Activated naive CD8-positive, alpha-beta T cell treated with anti-CD3 and anti-CD28 coated beads for 36 hours (primary cell): ENCODE data around the gene SLC39A7. TPM values are rescaled to one million over a fixed set of nuclear protein-coding genes. Genes with fewer than 3 reads are reported as not detected.

Experiments
- DNase-seq: peaks from one replicate; pipeline ENCODE4 v3.0.0; 2021
- H3K27ac Mint-ChIP-seq: one replicate; pipeline ENCODE4 v1.8.0; 2022; ENCODE audit warnings: mild to moderate bottlenecking, moderate library complexity, mixed read lengths
- H3K27me3 Mint-ChIP-seq: one replicate; pipeline ENCODE4 v1.8.0; 2022; ENCODE audit warnings: mild to moderate bottlenecking, mixed read lengths
- H3K36me3 Mint-ChIP-seq: one replicate; pipeline ENCODE4 v1.8.0; 2021; ENCODE audit warnings: mild to moderate bottlenecking, mixed read lengths
- H3K4me1 Mint-ChIP-seq: one replicate; pipeline ENCODE4 v1.8.0; 2021; ENCODE audit warnings: mixed read lengths
- H3K4me3 Mint-ChIP-seq: one replicate; pipeline ENCODE4 v1.8.0; 2022; ENCODE audit warnings: mild to moderate bottlenecking, moderate library complexity, mixed read lengths
- H3K9me3 Mint-ChIP-seq: one replicate; pipeline ENCODE4 v1.8.0; 2022; ENCODE audit warnings: mixed read lengths
- total RNA-seq, 2 experiments: library from RNA; stranded (reverse); gene quantifications; one replicate each; pipeline ENCODE4 v1.2.3, GENCODE V29; 2021

Gene SLC39A7
- total RNA-seq, 2 experiments from 2014 or later: 51.0 to 55.6 TPM

DNA sequence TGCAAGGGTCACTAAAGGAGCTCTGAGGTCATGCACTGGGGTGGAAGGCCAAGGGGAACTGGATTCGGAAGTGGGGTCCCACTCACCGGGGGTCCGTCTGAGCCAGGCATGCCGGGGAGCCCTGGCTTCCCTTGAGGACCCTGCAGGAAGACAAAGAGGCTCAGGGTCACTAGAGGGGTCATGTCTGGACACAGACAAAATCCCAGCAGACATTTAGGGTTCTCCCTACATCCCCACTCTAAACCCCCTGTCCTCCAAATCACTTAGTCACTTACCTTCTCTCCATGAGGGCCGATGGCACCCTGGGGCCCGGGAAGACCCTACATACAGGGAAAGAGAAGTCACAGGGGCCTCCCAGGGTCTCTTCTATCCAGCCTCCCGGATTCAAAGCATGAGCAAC is 23.8 kb upstream of the SLC39A7 start:
- Mint-ChIP-seq H3K4me3 (no peak overlapping the region), H3K9me3 (no peaks in the 10 kb centered on the region), H3K27ac (no peak overlapping the region), H3K36me3 (no peaks in the 10 kb centered on the region), H3K27me3 (no peaks in the 10 kb centered on the region), H3K4me1 (peaks cover 2% of the 10 kb centered on the region)
- DNase-seq: no peak

GRCh38 chr6:33177552-33178446 is 22.9 kb upstream of the SLC39A7 start:
- Mint-ChIP-seq H3K36me3 (peaks cover 3% of the 10 kb centered on the region), H3K27me3 (no peaks in the 10 kb centered on the region), H3K9me3 (peaks cover 3% of the 10 kb centered on the region), H3K4me1 (peaks cover 2% of the 10 kb centered on the region), H3K27ac (no peak overlapping the region), H3K4me3 (no peak overlapping the region)
- DNase-seq: no peak

DNA sequence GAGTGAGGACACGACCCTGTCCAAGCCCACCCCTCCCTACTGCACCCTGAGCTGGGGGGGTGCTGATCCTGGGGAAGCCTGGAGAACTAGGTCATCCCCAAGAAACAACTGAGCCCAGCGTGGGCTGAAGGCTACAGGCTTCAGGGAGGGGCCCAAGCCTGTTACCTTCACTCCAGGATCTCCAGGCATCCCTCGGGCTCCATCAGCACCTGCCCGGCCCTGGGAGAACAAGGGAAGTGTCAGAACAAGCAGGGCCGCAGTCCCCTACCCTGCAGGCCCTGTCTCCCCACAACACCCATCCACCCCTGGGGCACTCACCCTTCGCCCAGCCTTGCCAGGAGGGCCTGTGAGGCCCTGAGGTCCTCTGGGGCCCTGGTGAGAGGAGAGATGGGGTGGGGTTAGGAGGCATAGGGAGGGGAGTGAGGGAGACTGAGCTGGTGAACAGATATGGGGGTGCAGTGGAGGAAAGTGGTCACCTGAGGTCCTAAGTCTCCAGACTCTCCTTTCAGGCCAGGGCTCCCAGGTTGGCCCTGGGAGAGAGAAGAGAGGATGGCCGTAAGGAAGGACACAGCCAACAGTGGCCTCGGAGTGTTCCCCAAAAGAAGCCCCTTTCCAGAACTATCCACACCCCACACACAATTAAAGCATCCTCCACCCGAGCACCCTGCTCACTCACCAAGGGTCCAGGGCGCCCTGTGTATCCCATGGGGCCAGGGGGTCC is 21.8 kb upstream of the SLC39A7 start:
- Mint-ChIP-seq H3K27me3 (no peaks in the 10 kb centered on the region), H3K4me1 (peaks cover 13% of the 10 kb centered on the region), H3K36me3 (peaks cover 14% of the 10 kb centered on the region), H3K9me3 (peaks cover 14% of the 10 kb centered on the region), H3K4me3 (no peak overlapping the region), H3K27ac (no peak overlapping the region)
- DNase-seq: no peak

GRCh38 chr6:33181141-33181540 is 19.5 kb upstream of the SLC39A7 start:
- no peaks in the 10 kb centered on the region for H3K27me3 Mint-ChIP-seq
- peaks cover 16% of the 10 kb centered on the region for H3K9me3 Mint-ChIP-seq
- H3K36me3 Mint-ChIP-seq: peaks cover 16% of the 10 kb centered on the region
- no peak overlapping the region for H3K27ac Mint-ChIP-seq
- DNase-seq: no peak
- peaks cover 14% of the 10 kb centered on the region for H3K4me1 Mint-ChIP-seq
- no peak overlapping the region for H3K4me3 Mint-ChIP-seq

- no peak for DNase-seq
- Mint-ChIP-seq H3K36me3 (peaks cover 16% of the 10 kb centered on the region), H3K27ac (peak overlapping the region; percentile 95), H3K4me1 (peaks cover 14% of the 10 kb centered on the region), H3K9me3 (peaks cover 16% of the 10 kb centered on the region), H3K27me3 (no peaks in the 10 kb centered on the region), H3K4me3 (peak overlapping the region; percentile 65)
These were observed 17.5 kb upstream of the SLC39A7 start for GRCh38 chr6:33183071-33183683.

GRCh38 chr6:33185190-33185589 is 15.5 kb upstream of the SLC39A7 start:
- Mint-ChIP-seq H3K36me3 (peaks cover 16% of the 10 kb centered on the region), H3K27me3 (no peaks in the 10 kb centered on the region), H3K27ac (no peak overlapping the region), H3K9me3 (peaks cover 16% of the 10 kb centered on the region), H3K4me1 (peaks cover 14% of the 10 kb centered on the region), H3K4me3 (no peak overlapping the region)
- DNase-seq: no peak

DNA sequence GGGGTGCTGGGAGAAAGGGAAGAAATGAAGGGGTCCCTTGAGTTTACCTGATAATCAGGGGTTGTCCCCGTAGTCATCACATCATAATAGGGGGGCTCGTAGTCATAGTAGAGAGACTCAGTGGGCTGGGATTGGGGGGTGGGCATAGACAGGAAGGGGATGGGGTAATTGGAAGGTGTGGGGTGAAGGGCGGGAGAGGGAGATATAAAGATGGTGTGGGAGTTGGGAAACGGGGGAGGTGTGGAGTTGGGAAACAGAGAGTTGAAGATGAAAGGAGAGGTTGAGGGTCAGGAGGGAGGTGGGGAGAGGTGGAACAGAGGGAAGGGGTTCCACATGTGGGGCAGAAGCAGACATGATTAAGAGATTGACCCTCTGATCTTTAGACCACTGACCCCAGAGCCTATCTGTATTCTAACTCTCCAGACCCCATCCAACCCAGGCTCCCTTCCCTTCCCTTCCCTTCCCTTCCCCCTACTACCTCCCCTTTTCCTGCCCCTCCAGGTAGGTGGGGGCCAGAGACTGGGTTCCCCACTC is 14.9 kb upstream of the SLC39A7 start:
- Mint-ChIP-seq H3K27me3 (peaks cover 1% of the 10 kb centered on the region), H3K4me1 (peaks cover 14% of the 10 kb centered on the region), H3K4me3 (no peak overlapping the region), H3K36me3 (peaks cover 16% of the 10 kb centered on the region), H3K9me3 (peaks cover 16% of the 10 kb centered on the region), H3K27ac (no peak overlapping the region)
- DNase-seq: no peak

- DNase-seq: no peak
- peaks cover 13% of the 10 kb centered on the region for H3K9me3 Mint-ChIP-seq
- H3K4me1 Mint-ChIP-seq: peaks cover 13% of the 10 kb centered on the region
- no peak overlapping the region for H3K4me3 Mint-ChIP-seq
- no peak overlapping the region for H3K27ac Mint-ChIP-seq
- H3K36me3 Mint-ChIP-seq: peaks cover 13% of the 10 kb centered on the region
- H3K27me3 Mint-ChIP-seq: peaks cover 11% of the 10 kb centered on the region
These were observed 12.9 kb upstream of the SLC39A7 start for GRCh38 chr6:33187809-33188208.

GRCh38 chr6:33189164-33189563 is 11.5 kb upstream of the SLC39A7 start:
- Mint-ChIP-seq H3K4me1 (peaks cover 13% of the 10 kb centered on the region), H3K27me3 (peaks cover 11% of the 10 kb centered on the region), H3K4me3 (no peak overlapping the region), H3K27ac (no peak overlapping the region), H3K36me3 (peaks cover under 1% of the 10 kb centered on the region), H3K9me3 (peaks cover 3% of the 10 kb centered on the region)
- no peak for DNase-seq

DNA sequence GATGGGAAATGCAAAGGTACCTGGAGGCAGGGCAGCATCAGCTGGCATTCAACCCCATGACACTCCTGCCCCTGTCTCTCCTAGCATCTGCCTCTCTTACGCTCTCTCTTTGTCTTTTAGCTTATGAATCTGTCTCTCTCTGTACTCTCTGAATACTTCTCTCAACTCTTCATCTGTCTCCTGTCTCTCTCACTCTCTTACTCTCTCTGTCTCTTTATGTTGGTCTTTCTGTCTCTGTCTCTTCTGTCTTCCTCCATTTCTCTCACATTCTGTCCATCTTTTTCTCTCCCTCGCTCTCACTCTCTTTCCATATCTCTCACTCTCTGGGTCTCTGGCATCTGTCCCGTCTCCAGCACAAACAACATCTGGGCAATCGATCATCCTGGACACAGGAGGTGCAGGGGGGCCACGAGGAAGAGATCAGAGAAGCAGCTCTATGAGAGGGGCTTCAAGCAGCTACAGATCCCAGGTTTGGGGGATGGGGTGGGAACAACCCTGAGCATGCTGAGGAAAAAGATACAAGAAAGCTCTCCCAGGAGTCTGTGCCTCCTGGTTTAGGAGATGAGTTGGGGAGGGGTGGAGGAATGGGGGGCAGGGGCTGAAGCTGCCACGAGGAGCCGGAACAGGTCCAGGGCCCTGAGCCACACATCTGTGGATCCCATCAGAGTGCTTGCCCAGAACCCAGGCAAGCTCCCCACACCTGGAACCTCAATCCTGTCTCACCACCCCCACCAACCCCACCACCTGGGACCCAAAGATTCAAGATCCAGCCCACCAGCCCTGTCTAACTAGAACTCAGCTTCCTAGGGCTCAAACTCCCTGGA is 10.8 kb upstream of the SLC39A7 start:
- no peak for DNase-seq
- Mint-ChIP-seq H3K27me3 (peaks cover 11% of the 10 kb centered on the region), H3K9me3 (no peaks in the 10 kb centered on the region), H3K27ac (no peak overlapping the region), H3K4me1 (peaks cover 11% of the 10 kb centered on the region), H3K36me3 (peaks cover under 1% of the 10 kb centered on the region), H3K4me3 (no peak overlapping the region)

DNA sequence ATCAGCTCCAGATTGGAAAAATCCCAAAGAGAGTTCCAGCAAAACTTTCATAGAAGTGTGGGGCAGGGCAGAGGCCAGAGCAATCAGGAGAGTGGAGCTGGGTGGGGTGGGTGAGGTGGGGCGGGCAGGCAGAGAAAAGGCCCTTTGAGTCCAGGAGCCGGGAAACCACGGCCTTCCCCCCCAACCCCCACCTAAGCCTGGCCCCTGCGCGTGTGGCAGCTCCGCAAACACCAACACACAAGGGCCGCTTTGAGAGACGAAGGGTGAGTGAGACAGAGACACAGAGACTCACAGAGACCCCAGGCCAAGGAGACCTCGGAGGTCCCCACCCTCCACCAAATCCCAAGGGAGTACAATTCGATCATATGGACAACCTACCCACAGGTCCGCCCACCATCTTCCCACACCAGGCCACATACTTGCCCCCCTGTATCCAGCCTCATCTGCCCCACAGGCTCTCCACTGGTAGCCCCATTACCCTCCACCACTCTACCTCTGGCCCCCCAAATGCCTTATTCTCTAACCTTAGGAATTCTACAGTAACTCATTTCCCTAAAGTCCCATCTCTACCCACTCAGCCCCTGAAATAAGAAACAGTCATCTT is 10.1 kb upstream of the SLC39A7 start:
- H3K27ac Mint-ChIP-seq: no peak overlapping the region

DNA sequence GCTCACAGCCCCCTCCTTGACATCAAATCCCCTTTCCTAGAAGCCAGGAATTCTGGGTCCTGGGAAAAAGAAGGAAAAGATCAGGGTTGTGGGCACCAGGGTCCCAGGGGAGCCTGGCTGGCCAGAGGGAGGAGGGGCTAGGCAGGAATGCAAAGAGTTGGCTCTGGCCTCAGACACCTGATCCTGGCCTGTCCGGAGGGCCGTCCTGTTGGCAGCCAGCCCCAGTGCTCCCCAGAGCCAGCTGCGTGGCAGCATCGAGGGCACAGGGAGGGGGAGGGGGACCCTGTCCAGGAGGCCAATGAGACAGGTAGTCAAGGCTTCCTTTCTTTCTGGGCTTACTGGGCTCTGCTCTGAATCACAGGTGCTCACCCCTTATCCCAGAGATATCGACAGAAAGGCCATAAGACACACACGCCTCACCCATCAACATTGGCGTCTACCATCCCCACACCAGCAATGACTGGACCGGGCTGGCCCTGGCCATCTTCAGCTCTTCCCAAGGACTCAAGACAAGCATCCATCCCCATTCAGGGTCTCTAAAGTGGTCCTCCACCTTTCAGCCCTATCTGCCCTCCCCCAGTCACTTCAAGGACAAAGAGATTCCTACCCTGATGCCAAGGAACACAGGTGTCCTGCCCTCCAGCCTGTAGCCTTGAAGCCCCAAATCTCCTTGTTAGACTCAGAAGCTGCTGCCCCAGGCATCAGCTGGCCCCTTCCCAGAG is 9.1 kb upstream of the SLC39A7 start:
- Mint-ChIP-seq H3K36me3 (peaks cover 7% of the 10 kb centered on the region), H3K27me3 (peaks cover 11% of the 10 kb centered on the region), H3K9me3 (no peaks in the 10 kb centered on the region), H3K4me3 (no peak overlapping the region), H3K27ac (no peak overlapping the region), H3K4me1 (peaks cover 13% of the 10 kb centered on the region)
- DNase-seq: no peak

More for the DNA sequence above, 10.1 kb upstream of the SLC39A7 start:
- DNase-seq: no peak
- Mint-ChIP-seq H3K36me3 (peaks cover 4% of the 10 kb centered on the region), H3K9me3 (no peaks in the 10 kb centered on the region), H3K4me3 (no peak overlapping the region), H3K4me1 (peaks cover 11% of the 10 kb centered on the region), H3K27me3 (peaks cover 11% of the 10 kb centered on the region)

- Mint-ChIP-seq H3K4me3 (peak within 1 kb of the TSS; percentile 67), H3K27me3 (peaks cover 11% of the 10 kb centered on the region)
These were observed 8.5 kb upstream of the SLC39A7 start, which contains the start of gene COL11A2 for GRCh38 chr6:33192105-33192646. Gene COL11A2, minus strand, starts transcription at chr6:33192467. Its CDS starts 227 bp downstream, at chr6:33192240.

More at GRCh38 chr6:33192105-33192646, 8.5 kb upstream of the SLC39A7 start, which contains the start of gene COL11A2:
- no peaks in the 10 kb centered on the region for H3K9me3 Mint-ChIP-seq
- H3K4me1 Mint-ChIP-seq: peaks cover 14% of the 10 kb centered on the region
- H3K27ac Mint-ChIP-seq: no peak within 1 kb of the TSS
- H3K36me3 Mint-ChIP-seq: peaks cover 8% of the 10 kb centered on the region
- DNase-seq: no peak
